SU-DHL-6 (cell line): ENCODE data around the gene FDX2.

ENCODE experiments used
- EZH2phosphoT487 ChIP-seq: fragments of 200-600 bp; sonication (generic), shearing (Covaris generic); conservative IDR thresholded peaks from 2 replicates; pipeline ENCODE4 v1.6.1; 2018; ENCODE audit warnings: mild to moderate bottlenecking, antibody characterized with exemption, low read length, moderate library complexity, mixed read lengths
- TF ChIP-seq, protein P1 (sequence below): fragments of 200-600 bp; sonication (generic); IDR thresholded peaks from one replicate; pipeline ENCODE4 v1.5.1; 2017; ENCODE audit warnings: antibody characterized with exemption, mild to moderate bottlenecking, low read length, moderate library complexity; ENCODE audit not compliant: insufficient read depth, poor library complexity, severe bottlenecking

DNA sequence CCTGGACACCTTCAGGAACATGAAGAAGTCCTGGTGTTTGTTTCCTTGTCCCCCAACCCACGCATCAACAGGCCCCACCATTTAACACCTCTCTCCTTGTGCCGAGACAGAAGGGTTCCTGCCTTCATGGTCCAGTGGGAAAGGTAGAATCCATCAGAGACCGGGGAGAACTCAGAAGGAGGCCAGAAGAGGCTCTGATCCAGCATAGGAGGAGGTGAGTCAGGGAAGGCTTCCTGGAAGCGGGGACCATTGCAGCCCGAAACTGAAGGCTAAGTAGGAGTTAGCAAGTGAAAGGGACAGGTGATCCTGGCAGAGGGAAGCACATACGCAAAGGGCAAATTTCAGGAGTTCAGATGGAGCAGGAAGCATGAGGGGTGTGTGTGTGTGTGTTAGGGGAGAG is 23.1 kb upstream of the FDX2 start:
- TF ChIP-seq, protein P1, sequence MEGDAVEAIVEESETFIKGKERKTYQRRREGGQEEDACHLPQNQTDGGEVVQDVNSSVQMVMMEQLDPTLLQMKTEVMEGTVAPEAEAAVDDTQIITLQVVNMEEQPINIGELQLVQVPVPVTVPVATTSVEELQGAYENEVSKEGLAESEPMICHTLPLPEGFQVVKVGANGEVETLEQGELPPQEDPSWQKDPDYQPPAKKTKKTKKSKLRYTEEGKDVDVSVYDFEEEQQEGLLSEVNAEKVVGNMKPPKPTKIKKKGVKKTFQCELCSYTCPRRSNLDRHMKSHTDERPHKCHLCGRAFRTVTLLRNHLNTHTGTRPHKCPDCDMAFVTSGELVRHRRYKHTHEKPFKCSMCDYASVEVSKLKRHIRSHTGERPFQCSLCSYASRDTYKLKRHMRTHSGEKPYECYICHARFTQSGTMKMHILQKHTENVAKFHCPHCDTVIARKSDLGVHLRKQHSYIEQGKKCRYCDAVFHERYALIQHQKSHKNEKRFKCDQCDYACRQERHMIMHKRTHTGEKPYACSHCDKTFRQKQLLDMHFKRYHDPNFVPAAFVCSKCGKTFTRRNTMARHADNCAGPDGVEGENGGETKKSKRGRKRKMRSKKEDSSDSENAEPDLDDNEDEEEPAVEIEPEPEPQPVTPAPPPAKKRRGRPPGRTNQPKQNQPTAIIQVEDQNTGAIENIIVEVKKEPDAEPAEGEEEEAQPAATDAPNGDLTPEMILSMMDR = no peak
- no peak for TF ChIP-seq EZH2phosphoT487
